Skin epidermis (tissue), 12 donors: Measurements from ENCODE around the gene VEGFB.

Experiments
- H3K27ac ChIP-seq, 21 experiments: fragments of 200-600 bp; sonication (generic) in 11 of 21; one replicate each; pipeline ENCODE4 v1.5.0; 2020; ENCODE audit warnings: mild to moderate bottlenecking in 3 of 21, inconsistent platforms in 2 of 21, moderate library complexity in 2 of 21
- H3K4me3 ChIP-seq, 7 experiments: fragments of 200-600 bp; sonication (generic) in 2 of 7; one replicate each; pipeline ENCODE4 v1.5.0; 2020; ENCODE audit warnings: inconsistent platforms in 2 of 7, mild to moderate bottlenecking in 2 of 7, moderate library complexity in 1 of 7

Gene VEGFB

DNA sequence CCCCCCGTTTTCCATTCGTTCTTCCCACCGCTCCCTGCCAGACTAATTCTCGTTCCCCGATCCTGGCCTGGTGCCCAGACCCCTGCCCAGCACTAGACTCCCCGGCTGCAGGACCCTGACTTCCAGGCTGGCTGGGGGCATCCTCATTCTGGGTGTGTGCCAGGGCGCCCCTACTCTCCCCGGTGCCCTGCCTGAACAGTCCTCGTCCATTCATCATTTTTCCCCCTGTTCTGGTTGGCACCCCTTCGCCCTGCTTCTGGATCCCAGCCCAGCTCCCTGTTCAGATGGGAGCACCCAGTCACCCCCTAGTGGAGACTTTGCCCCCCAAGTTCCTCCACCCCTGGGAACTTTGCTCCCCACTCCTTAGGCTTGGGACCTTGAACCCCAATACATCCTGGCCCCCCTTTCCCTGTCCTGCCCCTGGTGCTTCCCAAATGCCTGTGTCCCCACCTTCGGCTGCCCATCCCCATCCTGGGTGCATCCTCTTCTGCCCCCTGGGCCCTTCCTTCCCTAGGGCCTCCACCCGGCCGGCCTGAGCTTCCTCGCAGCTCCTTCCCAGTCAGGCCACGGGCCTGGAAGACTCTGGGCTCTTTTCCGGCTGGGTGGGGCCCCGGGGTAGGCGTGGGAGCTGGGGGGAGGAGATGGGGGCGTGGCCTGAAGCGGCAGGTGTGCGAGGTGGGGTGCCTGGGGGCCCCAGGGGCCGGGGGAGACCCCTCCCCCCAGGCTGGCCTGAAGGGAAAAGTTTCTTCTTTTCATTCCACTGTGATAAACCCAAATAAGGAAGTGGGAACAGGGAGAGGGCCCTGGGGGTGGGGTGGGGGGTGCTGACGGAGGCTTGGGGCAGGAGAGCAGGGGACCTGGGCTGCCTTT is 17.9 kb downstream of the VEGFB start:
- Histone ChIP-seq H3K4me3 (peak overlapping the region; percentile 55 to 91 (median 70)), H3K27ac (peak overlapping the region; percentile 11 to 90 (median 80))

GRCh38 chr11:64253043-64253442 is 18.7 kb downstream of the VEGFB start:
- Histone ChIP-seq H3K4me3 (peak overlapping the region in 3 of 7 experiments; percentile 63 to 87 (median 67)), H3K27ac (peak overlapping the region in 5 of 21 experiments; percentile 68 to 87 (median 79))

GRCh38 chr11:64253481-64253880 is 19.1 kb downstream of the VEGFB start:
- H3K4me3 ChIP-seq = no peak overlapping the region
- H3K27ac ChIP-seq = peak overlapping the region in 1 of 21 experiments; percentile 87

GRCh38 chr11:64254326-64254725 is 19.9 kb downstream of the VEGFB start:
- Histone ChIP-seq H3K4me3 (no peak overlapping the region), H3K27ac (peak overlapping the region in 1 of 21 experiments; percentile 87)

DNA sequence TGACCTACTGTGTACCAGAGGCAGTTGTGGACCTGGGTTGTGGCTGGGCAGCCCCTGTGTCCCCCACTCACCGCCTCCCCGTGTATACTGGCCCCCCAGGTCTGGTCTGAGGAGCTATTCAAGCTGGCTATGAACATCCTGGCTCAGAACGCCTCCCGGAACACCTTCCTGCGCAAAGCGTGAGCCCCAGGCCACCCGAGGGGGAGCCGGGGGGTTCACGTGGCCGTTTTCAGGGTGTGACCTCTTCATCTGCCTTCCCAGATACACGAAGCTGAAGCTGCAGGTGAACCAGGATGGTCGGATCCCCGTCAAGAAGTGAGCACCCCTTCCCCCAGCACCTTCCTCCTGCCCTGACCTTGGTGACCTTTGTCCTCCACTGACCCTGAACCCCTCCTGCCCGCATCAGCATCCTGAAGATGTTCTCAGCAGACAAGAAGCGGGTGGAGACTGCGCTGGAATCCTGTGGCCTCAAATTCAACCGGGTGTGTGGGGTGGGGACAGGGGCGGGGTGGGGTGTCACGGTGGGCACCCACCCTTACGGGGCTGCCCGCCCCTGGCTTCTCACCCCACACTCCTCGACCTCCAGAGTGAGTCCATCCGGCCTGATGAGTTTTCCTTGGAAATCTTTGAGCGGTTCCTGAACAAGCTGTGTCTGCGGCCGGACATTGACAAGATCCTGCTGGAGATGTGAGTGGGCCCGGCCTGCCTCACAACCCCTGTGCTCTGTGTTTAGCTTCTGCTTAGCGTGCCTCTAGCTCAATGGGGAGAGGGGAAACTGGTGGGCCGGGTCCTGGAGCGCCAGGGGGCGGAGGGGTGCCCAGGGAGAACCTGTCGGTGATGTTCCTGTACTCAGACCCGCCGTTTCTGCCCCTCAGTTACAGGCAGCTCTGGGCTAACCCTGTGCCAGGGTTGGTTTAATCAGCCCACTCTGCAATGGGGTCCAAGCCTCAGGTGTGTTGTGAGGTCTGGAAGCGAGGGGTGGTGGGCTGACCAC is 21.0 kb downstream of the VEGFB start:
- Histone ChIP-seq H3K4me3 (no peak overlapping the region), H3K27ac (no peak overlapping the region)

DNA sequence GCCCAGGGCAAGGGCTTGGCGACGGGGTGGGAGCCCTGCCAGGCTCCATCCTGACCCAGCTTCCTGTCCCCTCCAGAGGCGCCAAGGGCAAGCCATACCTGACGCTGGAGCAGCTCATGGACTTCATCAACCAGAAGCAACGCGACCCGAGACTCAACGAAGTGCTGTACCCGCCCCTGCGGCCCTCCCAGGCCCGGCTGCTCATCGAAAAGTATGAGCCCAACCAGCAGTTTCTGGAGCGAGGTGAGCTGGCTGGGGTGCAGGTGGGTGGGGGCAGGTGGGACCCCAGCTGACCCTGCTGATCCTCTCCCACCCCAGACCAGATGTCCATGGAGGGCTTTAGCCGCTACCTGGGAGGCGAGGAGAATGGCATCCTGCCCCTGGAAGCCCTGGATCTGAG is 21.9 kb downstream of the VEGFB start:
- Histone ChIP-seq H3K4me3 (no peak overlapping the region), H3K27ac (no peak overlapping the region)

GRCh38 chr11:64258356-64258755 is 24.0 kb downstream of the VEGFB start:
- Histone ChIP-seq H3K27ac (no peak overlapping the region), H3K4me3 (no peak overlapping the region)

DNA sequence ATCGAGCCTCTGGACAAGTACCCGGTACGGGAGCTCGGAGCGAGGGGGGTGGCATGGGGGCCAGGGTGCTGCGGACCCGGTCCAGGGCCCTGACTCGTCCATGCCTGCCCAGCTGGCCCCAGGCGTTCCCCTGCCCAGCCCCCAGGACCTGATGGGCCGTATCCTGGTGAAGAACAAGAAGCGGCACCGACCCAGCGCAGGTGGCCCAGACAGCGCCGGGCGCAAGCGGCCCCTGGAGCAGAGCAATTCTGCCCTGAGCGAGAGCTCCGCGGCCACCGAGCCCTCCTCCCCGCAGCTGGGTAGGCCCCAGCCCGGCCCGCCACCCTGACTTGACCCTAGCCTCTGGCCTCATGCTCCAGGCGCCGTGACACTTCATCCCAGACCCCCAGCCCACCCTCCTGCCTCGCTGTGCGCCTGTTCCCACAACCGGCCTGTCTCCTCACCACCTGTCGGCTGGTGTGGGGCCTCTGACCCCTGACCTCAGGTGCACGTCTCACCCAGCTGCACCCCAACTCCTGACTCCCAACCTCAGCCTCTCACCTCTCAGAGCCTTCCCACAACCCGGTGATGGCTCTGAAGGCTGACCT is 24.7 kb downstream of the VEGFB start:
- Histone ChIP-seq H3K27ac (no peak overlapping the region), H3K4me3 (no peak overlapping the region)

DNA sequence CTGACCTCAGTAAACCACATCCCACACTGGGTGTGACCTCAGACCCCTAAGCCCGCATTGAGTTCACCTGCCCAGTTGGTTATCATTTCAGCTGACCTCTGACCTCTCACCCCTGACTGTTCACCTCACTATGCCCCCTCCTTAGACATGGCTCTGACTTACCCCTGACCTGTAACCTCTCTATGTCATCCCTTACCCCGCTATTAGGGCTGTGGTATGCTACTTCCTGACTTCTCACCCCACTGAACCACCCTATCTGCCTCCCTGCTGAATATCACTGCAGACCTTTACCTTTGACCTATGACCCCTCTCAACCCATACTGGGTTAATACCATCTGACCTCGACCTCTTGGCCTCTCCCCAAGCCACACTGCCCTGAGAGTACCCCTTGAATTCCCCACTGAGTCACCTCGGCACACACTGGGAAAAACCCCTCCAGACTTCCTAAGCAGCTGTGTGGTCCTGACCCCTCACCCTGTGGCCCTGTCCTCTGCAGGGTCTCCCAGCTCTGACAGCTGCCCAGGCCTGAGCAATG is 25.2 kb downstream of the VEGFB start:
- no peak overlapping the region for H3K4me3 ChIP-seq
- no peak overlapping the region for H3K27ac ChIP-seq

DNA sequence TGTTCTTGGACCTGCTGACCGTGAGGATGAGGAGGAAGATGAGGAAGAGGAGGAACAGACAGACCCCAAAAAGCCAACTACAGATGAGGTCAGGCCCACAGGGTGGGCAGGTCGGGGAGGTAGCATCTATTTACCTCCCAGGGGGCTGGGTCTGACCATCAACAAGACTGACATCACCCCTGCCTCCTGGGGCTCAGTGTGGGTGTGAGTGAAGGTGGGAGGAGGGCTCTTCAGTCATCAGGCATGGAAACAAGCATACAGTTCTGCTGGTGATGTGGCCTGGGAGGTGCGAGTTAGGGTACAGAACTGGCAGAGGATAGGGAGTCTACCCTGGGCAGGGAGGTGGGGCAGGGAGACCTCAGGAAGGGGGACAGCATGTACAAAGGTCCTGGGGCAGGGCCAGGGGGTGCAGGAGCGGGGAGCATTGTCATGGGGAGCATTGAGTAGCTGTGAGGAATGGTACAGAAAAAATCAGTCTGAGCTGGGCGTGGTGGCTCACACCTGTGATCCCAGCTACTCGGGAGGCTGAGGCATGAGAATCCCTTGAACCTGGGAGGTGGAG is 25.8 kb downstream of the VEGFB start:
- H3K4me3 ChIP-seq = no peak overlapping the region
- no peak overlapping the region for H3K27ac ChIP-seq

GRCh38 chr11:64261556-64262080 is 27.2 kb downstream of the VEGFB start:
- H3K4me3 ChIP-seq = no peak overlapping the region
- H3K27ac ChIP-seq = no peak overlapping the region

GRCh38 chr11:64262271-64263002 is 28.1 kb downstream of the VEGFB start:
- H3K27ac ChIP-seq = no peak overlapping the region
- no peak overlapping the region for H3K4me3 ChIP-seq

GRCh38 chr11:64263021-64263946 is 28.9 kb downstream of the VEGFB start:
- Histone ChIP-seq H3K4me3 (no peak overlapping the region), H3K27ac (peak overlapping the region in 1 of 21 experiments; percentile 18)

GRCh38 chr11:64263947-64264317 is 29.5 kb downstream of the VEGFB start:
- peak overlapping the region in 1 of 21 experiments; percentile 18 for H3K27ac ChIP-seq
- H3K4me3 ChIP-seq = no peak overlapping the region

DNA sequence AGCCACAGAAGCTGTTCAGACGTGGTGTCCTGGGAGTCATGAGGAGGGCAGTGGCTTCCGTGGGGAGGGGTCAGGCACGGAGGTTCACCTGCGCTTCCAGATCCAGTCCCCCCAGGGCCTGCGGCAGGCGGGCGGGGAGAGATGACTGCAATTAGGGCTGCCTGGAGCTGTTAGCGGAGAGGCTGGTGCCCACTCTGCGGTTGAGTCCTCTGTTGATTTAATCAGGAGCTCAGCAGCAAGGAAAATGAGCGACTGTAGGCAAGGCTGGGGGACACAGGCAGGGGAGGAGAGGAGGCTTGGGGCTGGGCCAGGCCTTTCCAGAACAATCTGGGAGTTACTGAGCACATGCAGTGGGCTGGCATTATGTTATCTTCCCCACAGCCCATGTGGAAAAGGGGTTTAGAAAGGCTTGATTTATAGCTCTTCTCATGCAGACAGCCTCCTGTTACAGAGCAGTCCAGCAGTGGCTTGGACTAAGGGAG is 30.0 kb downstream of the VEGFB start:
- Histone ChIP-seq H3K4me3 (no peak overlapping the region), H3K27ac (no peak overlapping the region)

DNA sequence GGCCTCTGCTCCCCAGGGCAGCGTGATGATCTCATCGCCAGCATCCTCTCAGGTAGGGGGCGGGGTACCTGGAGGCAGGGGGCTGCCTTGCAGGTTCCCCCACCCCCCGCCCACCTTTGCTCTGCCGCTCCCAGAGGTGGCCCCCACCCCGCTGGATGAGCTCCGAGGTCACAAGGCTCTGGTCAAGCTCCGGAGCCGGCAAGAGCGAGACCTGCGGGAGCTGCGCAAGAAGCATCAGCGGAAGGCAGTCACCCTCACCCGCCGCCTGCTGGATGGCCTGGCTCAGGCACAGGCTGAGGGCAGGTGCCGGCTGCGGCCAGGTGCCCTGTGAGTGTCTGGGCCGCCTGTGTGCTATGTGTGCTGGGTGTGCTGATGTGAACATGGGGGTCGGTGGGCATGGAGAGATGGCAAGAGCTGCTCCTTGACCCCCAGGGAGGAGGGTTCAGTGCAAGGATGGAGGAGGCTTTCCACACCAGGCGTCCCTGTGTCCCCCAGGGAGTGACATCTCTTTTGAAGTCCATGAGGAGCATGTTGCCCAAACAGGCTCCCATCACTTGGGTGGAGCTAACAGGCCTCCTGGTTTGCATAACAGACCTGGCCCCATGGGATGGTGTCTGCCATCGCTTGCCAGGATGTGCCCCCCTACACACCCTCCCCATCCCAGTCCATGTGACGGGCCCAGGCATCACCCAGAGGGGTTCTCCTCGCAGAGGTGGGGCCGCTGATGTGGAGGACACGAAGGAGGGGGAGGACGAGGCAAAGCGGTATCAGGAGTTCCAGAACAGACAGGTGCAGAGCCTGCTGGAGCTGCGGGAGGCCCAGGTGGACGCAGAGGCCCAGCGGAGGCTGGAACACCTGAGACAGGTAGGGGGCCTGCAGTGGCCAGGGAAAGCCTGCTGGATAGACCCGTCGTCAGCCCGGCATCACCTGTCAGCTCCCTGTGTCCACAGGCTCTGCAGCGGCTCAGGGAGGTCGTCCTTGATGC is 31.1 kb downstream of the VEGFB start:
- H3K4me3 ChIP-seq = no peak overlapping the region
- no peak overlapping the region for H3K27ac ChIP-seq
